CD4-positive, alpha-beta T cell treated with Interleukin-10 for 1 hour (primary cell): ENCODE results near the gene HCFC1R1.
A peak's percentile ranks its signal among the peaks of the same experiment; 100 is the strongest.

Source experiments
- DNase-seq: peaks from one replicate; pipeline ENCODE4 v3.0.0-alpha.2; 2020

The HCFC1R1 gene

DNA sequence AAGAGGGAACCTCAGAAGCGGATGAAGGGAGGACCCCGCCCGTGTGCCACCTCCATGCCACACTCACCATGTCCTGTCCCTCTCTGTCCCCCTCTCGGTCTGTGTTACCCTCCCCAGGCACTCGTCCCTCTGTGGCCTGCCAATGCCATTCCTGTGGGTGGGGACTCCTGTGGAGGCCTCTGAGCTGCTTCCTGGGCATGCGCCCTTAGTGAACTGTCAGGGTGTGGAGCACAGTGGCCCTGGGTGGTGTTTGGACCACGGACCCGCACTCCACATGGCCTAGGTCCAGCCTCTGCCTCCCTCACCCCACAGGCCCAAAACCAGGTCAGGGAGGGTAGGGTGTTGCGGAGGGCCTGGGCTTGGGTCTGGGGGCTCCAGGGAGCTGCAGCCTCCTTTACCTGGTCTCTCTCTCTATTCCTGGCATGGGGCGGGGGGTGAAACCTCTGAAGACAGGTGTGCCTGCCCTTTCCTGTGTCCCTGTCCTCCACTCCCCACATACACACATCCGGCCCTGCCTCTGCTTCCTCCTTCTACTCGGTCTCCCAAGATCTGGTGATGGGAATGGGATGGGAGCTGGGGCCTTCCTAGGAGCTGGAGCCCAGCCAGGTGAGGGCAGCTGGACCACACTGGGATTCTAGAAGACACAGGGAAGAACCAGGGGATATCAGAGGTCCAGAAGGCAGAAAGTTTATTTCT, 32.0 kb downstream of the HCFC1R1 start:
- no peak for DNase-seq

DNA sequence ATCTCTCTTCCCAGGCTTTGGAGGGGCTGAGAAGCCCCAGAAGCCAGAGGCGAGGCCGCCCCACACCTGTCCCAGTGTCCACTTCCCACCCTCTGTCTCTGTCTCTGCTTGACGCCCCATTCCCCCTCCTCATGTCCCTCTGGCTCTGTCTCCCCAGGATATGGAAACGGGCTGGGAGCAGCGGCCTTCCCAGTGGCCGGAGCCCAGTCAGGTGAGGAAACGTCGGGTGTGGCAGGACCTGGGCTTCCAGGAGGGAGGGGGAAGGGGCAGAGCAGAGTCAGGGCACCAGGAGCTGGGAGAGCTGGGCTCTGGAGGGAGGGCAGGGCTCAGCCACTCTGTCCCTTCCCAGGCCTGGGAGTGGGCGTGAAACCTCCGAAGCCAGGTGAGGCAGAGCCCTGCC, 32.9 kb downstream of the HCFC1R1 start:
- DNase-seq = no peak

GRCh38 chr16:2988590-2989099, 35.1 kb downstream of the HCFC1R1 start:
- no peak for DNase-seq

- no peak for DNase-seq
Observed at GRCh38 chr16:2987833-2988232, 35.9 kb downstream of the HCFC1R1 start.

DNA sequence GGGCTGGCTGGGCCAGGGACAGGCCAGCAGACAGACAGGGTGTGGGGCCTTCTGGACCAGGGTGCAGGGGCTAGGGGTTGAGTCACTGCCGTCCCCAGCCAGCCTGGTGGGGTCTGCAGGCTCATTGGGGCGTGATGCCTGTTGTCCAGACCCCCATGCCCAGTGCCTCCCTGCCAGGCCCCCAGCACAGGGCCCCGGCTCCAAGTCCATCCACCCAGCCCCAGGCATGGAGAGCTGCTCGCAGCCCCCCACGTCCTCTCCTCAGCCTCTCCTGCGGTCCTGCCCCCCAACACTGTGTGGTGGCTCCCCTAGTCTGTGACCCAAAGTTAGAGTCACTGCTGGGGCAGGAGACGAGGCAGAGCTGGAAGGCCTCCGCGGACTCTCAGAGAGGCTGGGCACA, 36.5 kb downstream of the HCFC1R1 start:
- DNase-seq = no peak

- no peak for DNase-seq
Observed at GRCh38 chr16:2986623-2987188, 37.0 kb downstream of the HCFC1R1 start.

DNA sequence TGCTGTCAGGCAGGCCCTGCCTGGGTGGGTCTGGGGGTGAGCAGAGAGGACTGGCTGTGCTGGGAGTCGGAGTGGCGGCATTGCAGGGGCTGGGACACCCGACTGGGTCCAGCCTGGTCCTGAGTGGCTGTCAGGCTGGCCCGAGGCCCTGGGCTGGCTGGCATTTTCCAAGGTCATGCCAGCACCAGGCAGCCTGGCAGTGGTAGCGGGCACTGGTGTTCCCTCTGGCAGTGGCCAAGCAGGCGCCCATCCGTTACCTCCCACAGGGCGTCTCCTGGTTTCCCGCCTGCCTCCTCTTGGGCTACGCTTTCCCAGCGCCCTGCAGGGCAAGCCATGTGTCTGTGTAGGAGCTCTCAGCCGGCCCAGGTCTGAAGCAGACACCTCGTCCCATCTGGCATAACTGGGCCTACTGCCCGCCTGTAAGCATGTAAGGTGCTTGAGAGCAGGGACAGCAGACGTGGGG, 37.8 kb downstream of the HCFC1R1 start:
- DNase-seq = no peak

- DNase-seq = no peak
Observed at GRCh38 chr16:2985462-2985861, 38.3 kb downstream of the HCFC1R1 start.

DNA sequence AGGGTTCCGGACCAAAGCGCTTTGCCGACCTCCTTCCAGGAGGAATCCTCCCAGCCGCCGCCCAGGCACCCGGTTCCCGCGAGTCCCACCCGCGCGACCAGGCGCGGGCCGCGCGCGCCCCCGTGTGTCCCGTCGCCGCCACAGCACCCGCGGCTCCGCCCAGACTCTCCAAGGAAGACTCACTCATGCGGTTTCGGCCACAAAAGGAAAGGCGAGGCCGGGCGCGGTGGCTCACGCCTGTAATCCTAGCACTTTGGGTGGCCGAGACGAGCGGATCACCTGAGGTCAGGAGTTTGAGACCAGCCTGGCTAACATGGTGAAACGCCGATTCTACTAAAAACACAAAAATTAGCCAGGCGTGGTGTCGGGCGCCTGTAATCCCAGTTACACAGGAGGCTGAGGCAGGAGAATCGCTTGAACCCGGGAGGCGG, 40.0 kb downstream of the HCFC1R1 start:
- DNase-seq = peak; percentile 72

- DNase-seq = no peak
Observed at GRCh38 chr16:2982402-2982801, 41.3 kb downstream of the HCFC1R1 start.

DNA sequence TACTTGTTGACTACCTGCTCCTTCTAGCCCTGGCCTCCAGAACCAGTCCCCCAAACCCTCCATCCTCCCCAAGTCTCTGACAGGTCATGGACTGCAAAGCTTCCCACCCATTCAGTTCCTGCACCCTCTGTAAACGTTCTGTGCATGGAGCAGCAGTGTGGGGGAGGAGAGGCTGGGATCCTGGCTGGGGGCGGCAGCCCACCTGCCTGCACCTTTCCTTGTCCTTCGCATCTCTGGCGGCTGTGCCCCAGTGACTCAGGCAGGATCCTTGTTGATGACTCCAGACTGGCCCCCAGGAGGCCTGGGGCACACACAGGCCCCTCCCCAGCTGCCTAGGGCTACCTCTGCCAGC, 41.9 kb downstream of the HCFC1R1 start:
- no peak for DNase-seq

DNA sequence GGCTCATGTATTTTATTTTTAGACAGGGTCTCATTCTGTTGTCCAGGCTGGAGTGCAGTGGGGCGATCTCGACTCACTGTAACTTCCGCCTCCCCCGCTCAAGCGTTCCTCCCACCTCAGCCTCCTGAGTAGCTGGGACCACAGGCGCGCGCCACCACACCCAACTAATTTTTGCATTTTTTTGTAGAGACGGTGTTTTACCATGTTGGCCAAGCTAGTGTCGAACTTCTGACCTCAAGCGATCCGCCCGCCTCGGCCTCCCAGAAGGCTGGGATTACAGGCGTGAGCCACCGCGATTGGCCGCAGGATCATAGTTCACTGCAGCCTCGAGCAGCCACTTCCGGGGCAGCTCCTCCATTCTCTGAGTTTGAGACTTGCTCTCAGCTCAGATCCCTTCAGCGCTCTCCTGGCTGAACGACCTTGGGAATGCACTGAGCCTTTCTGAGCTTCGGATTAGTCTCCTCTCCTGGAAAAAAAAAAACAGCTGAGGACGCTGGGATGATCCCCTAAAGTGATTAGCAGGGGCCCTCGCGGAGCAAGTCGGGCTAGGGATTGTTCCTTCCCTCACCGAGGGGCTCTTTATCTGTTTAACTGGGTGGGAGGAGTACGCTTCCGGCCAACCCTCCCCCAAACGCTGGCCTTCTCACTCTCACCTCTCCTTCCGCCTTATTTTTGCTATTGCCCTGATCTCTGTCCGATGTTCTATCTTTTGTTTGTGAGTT, 42.4 kb downstream of the HCFC1R1 start:
- no peak for DNase-seq

- DNase-seq = peak; percentile 95
Observed at GRCh38 chr16:2980227-2981176, 43.2 kb downstream of the HCFC1R1 start, which contains the start of gene PKMYT1. TSS of gene PKMYT1 (minus strand) at chr16:2980446. CDS start at chr16:2979657, 789 bp downstream.

DNA sequence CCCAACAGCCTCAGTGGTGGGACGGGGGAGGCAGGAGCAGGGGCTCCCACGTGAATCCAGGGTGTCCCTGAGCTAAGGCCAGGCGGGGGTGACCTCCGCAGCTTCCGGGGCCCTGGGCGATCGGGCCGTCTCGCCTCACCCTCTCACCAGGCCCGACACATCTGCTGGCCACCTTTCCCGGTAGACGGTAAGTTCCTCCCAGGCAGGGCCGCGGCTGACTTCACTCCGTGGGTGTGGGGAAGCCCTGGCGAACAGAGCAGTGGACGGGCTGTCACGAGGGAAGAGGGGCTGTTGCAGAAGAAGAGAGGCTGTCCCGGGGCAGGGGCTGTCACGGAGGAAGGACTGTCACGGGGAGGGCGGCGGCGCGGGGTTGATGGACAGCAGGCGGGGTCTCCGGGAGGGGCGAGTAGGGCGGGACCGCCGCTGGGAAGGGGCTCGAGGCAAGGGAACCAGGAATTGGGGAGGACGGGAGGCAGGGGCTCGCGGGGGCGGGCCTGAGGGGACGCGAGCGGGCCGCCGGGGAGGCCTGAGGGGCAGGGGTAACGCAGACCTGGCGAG, 44.0 kb downstream of the HCFC1R1 start:
- DNase-seq = no peak

- DNase-seq = no peak
Observed at GRCh38 chr16:2977440-2977839, 46.3 kb downstream of the HCFC1R1 start.

DNA sequence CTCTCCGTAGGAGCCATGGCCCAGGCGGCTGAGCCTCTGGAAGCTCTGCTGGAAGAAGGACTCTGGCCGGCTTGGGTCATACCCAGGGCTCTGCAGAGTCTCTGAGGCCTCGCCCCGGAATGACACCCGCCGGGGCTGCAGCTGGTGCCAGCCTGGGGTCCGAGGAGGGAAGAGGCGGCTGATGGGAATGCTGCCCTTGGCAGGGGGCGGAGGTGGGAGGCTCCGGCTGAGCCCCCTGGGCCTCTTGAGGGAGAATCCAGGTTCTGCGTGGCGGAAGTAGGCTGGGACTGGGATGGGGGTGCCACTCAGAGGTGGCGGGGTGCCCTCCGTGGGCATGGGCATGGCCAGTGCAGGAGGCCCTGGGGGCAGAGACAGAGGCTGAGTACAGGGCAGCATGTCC, 47.1 kb downstream of the HCFC1R1 start:
- no peak for DNase-seq

- no peak for DNase-seq
Observed at GRCh38 chr16:2976201-2976600, 47.5 kb downstream of the HCFC1R1 start.

- no peak for DNase-seq
Observed at GRCh38 chr16:2975161-2975795, 48.5 kb downstream of the HCFC1R1 start.

- DNase-seq = no peak
Observed at GRCh38 chr16:2974319-2975056, 49.3 kb downstream of the HCFC1R1 start.

DNA sequence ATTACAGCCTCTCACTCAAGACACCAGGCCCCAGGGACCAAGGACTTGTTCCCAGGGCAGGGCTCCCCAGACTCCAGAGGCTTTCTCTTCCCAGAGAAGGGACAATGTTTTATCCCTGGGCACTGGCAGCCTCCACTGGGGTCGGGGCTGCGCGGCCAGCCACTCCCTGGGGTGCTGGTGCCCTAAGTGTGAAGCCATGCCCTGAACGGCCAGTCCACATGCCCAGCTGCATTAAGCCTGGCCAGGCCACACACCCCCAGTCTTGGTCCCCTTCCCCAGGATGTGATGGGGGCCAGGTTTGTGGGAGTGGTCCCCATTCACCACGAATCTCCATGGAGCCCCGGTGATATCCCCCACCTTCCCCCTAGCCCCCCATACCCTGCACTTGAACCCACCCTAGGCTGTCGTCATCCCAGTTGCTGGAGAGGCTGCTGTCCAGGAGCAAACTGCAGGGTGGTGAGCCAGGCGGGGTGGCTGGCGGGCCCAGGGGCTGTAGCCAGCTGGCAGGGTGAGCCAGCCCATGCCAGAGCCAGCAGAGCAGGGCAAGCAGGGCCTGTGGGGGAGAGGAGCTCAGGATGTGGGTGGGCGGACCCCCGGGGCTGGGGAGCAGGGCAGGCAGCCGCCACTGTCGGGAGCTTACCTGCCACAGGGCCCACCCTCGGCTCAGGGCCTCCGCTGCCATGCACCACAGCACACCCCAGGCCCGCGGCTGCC, 50.0 kb downstream of the HCFC1R1 start:
- no peak for DNase-seq
